GM23248 (cell line): ENCODE measurements around the gene TRABD.

ENCODE experiments used
- EZH2 ChIP-seq: fragments of 200-600 bp; sonication (generic); IDR thresholded peaks from 2 replicates; pipeline ENCODE4 v1.6.1; 2018; ENCODE audit warnings: antibody characterized with exemption, mild to moderate bottlenecking; ENCODE audit not compliant: insufficient read depth, poor library complexity, severe bottlenecking
- EZH2phosphoT487 ChIP-seq: fragments of 200-600 bp; sonication (generic); IDR thresholded peaks from 2 replicates; pipeline ENCODE4 v1.6.1; 2018; ENCODE audit warnings: antibody characterized with exemption, moderate library complexity, mild to moderate bottlenecking, low read depth; ENCODE audit not compliant: insufficient read depth

DNA sequence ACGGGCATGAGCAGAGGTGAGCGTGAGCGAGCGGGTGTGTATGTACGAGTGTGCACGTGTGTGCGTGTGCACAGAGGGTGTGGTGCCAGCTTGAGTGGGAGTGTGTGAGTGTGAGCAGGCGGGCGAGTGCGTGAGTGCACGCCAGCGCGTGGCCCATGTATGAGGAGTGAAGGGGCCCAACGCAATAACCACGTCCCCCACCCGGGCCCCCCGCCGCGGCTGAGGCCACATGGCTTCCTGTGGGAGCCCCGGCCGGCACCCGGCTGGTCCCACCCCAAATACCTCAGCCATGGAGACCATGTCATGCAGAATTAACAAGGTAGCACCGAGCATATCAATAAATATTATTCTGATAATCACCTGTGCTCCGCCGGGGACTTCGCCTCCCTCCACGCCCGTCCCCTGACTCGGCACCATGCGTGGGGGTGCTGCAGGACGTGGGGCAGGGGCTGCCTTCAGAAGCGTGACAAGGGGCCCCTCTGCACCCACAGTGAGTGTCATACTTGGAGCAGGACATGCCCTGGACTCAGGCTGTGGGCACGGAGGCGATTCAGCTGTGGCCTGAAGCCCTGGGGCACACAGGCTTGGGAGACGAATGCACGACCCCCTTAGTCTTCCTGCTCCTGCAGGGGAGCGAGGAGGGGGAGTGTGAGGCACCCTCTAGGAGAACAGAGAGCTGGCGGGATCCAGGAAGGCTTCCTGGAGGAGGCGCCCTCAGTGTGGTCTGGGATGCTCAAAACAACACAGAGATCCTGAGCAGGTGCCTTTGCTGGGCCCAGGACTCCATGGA, 5.6 kb upstream of the TRABD start:
- TF ChIP-seq EZH2 (no peak), EZH2phosphoT487 (no peak)
